SK-N-SH (cell line): ENCODE results near the gene CEP152. TPM values are rescaled to one million over a fixed set of nuclear protein-coding genes. Genes with fewer than 3 reads are reported as not detected.

Experiments used
- ELF1 ChIP-seq: IDR thresholded peaks from 2 replicates; pipeline ENCODE4 v1.4.0; 2012
- EP300 ChIP-seq, 2 experiments: IDR thresholded peaks; 2 replicates each; pipeline versions ENCODE4 v1.4.0 to v1.6.1; 2012; ENCODE audit warnings: borderline replicate concordance in 1 of 2, low read depth in 1 of 2, low read length in 1 of 2
- EZH2phosphoT487 ChIP-seq: fragments of 200-600 bp; sonication (generic); IDR thresholded peaks from 2 replicates; pipeline ENCODE4 v1.6.1; 2017; ENCODE audit warnings: low read depth, mixed run types, mild to moderate bottlenecking, antibody characterized with exemption, moderate library complexity, borderline replicate concordance
- FOXJ3 ChIP-seq: sonication (generic); formaldehyde crosslinking; IDR thresholded peaks from 2 replicates; pipeline ENCODE4 v1.5.1; 2020; ENCODE audit warnings: mild to moderate bottlenecking, missing genetic modification reagents
- FOXM1 ChIP-seq: IDR thresholded peaks from 2 replicates; pipeline ENCODE4 v1.4.0; 2012; ENCODE audit warnings: low read depth, mild to moderate bottlenecking
- JUND ChIP-seq: IDR thresholded peaks from 2 replicates; pipeline ENCODE4 v1.4.0; 2012
- MEF2A ChIP-seq: IDR thresholded peaks from 2 replicates; pipeline ENCODE4 v1.4.0; 2012; ENCODE audit warnings: low read depth, borderline replicate concordance
- NFIC ChIP-seq: IDR thresholded peaks from 2 replicates; pipeline ENCODE4 v1.4.0; 2012; ENCODE audit warnings: borderline replicate concordance
- RAD21 ChIP-seq: IDR thresholded peaks from 2 replicates; pipeline ENCODE4 v1.6.1; 2012; ENCODE audit warnings: mild to moderate bottlenecking, low read length
- SMC3 ChIP-seq: IDR thresholded peaks from 2 replicates; pipeline ENCODE4 v1.6.1; 2012; ENCODE audit warnings: low read depth, low read length, improper control_type of control experiment
- TCF12 ChIP-seq: IDR thresholded peaks from 2 replicates; pipeline ENCODE4 v1.4.0; 2012
- polyA plus RNA-seq, 3 experiments: library from polyadenylated mRNA; depleted of rRNA; stranded (reverse); fragments of >200 nt; gene quantifications; 2 replicates each; pipeline ENCODE4 v1.2.3, GENCODE V29; 2012
- TF ChIP-seq, protein P1 (sequence below): IDR thresholded peaks from 2 replicates; pipeline ENCODE4 v1.4.0; 2012; ENCODE audit warnings: low read depth, borderline replicate concordance
- TF ChIP-seq, protein P2 (sequence below): fragments of 150-350 bp; IDR thresholded peaks from 2 replicates; pipeline ENCODE4 v1.6.1; 2017; ENCODE audit warnings: antibody characterized with exemption, low read length, low read depth, borderline replicate concordance
- TF ChIP-seq, protein P3 (sequence below): IDR thresholded peaks from 2 replicates; pipeline ENCODE4; 2012
- TF ChIP-seq, protein P4 (sequence below): IDR thresholded peaks from 2 replicates; pipeline ENCODE4 v1.4.0; 2012; ENCODE audit warnings: low read depth
- TF ChIP-seq, protein P5 (sequence below): fragments of 200-600 bp; sonication (generic); IDR thresholded peaks from 2 replicates; pipeline ENCODE4 v1.6.1; 2017; ENCODE audit warnings: antibody characterized with exemption, mild to moderate bottlenecking, moderate library complexity
- TF ChIP-seq, protein P6 (sequence below): IDR thresholded peaks from 2 replicates; pipeline ENCODE4 v1.4.0; 2012; ENCODE audit warnings: low read depth, borderline replicate concordance

Gene CEP152
- polyA plus RNA-seq, 1 of the 3 experiments (the other 2 are of a cell fraction): 0.71 TPM

DNA sequence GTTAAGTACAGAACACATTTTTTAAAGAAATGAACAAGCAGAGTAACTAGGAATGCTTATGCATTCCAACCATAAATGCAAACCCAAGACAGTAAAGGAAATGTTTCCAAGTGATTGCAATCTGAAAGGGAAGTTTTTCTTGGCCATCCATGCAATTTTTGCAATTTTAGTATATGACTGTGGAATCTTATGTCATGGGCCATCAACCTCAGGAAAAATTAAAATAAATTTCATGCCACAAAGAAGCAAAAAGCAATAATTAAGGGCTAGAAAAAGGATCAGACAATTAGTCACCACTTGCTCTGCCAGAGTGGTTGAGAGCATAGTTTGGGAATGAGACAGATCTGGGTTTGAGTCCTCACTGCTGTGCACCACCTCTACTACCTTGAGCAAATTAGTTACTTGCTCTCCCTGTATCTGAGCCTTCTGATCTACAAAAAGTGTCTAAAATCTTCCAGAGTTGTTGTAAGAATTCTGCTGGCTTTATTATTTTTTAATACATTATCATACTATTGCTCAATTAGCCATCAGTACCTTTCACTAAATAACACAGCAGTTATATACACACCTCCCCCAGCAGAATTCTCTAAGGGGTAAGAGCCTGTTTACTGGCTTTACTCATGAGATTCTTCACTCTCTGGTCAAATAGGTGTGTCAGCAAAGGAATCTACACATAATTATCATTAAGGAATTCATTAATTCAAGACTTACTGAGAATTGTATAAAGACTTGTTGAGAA is 115.6 kb downstream of the CEP152 start (continued):
- TF ChIP-seq, protein P1, sequence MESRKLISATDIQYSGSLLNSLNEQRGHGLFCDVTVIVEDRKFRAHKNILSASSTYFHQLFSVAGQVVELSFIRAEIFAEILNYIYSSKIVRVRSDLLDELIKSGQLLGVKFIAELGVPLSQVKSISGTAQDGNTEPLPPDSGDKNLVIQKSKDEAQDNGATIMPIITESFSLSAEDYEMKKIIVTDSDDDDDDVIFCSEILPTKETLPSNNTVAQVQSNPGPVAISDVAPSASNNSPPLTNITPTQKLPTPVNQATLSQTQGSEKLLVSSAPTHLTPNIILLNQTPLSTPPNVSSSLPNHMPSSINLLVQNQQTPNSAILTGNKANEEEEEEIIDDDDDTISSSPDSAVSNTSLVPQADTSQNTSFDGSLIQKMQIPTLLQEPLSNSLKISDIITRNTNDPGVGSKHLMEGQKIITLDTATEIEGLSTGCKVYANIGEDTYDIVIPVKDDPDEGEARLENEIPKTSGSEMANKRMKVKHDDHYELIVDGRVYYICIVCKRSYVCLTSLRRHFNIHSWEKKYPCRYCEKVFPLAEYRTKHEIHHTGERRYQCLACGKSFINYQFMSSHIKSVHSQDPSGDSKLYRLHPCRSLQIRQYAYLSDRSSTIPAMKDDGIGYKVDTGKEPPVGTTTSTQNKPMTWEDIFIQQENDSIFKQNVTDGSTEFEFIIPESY: peak; percentile 88
- no peak for TF ChIP-seq EZH2phosphoT487
- TF ChIP-seq, protein P2, sequence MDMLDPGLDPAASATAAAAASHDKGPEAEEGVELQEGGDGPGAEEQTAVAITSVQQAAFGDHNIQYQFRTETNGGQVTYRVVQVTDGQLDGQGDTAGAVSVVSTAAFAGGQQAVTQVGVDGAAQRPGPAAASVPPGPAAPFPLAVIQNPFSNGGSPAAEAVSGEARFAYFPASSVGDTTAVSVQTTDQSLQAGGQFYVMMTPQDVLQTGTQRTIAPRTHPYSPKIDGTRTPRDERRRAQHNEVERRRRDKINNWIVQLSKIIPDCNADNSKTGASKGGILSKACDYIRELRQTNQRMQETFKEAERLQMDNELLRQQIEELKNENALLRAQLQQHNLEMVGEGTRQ: no peak
- no peak for TF ChIP-seq SMC3
- TF ChIP-seq NFIC: peak; percentile 100
- TF ChIP-seq JUND: peak; percentile 100
- TF ChIP-seq FOXM1: peak; percentile 99
- no peak for TF ChIP-seq RAD21
- TF ChIP-seq, protein P3, sequence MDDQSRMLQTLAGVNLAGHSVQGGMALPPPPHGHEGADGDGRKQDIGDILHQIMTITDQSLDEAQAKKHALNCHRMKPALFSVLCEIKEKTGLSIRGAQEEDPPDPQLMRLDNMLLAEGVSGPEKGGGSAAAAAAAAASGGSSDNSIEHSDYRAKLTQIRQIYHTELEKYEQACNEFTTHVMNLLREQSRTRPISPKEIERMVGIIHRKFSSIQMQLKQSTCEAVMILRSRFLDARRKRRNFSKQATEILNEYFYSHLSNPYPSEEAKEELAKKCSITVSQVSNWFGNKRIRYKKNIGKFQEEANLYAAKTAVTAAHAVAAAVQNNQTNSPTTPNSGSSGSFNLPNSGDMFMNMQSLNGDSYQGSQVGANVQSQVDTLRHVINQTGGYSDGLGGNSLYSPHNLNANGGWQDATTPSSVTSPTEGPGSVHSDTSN: peak; percentile 99
- TF ChIP-seq ELF1: peak; percentile 58; the same call in 1 of the 2 replicates
- peak; percentile 85 to 100 for TF ChIP-seq EP300 (IDR thresholded peaks at IDR 0.05; ENCODE audit: borderline replicate concordance in 1 of 2, low read depth in 1 of 2, low read length in 1 of 2)
- peak; percentile 98 for TF ChIP-seq MEF2A
- peak; percentile 99 for TF ChIP-seq TCF12
- TF ChIP-seq FOXJ3 (CRISPR knock-in tag): no peak
- TF ChIP-seq, protein P4, sequence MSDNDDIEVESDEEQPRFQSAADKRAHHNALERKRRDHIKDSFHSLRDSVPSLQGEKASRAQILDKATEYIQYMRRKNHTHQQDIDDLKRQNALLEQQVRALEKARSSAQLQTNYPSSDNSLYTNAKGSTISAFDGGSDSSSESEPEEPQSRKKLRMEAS: peak; percentile 76
- TF ChIP-seq, protein P5, sequence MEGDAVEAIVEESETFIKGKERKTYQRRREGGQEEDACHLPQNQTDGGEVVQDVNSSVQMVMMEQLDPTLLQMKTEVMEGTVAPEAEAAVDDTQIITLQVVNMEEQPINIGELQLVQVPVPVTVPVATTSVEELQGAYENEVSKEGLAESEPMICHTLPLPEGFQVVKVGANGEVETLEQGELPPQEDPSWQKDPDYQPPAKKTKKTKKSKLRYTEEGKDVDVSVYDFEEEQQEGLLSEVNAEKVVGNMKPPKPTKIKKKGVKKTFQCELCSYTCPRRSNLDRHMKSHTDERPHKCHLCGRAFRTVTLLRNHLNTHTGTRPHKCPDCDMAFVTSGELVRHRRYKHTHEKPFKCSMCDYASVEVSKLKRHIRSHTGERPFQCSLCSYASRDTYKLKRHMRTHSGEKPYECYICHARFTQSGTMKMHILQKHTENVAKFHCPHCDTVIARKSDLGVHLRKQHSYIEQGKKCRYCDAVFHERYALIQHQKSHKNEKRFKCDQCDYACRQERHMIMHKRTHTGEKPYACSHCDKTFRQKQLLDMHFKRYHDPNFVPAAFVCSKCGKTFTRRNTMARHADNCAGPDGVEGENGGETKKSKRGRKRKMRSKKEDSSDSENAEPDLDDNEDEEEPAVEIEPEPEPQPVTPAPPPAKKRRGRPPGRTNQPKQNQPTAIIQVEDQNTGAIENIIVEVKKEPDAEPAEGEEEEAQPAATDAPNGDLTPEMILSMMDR: no peak
- TF ChIP-seq, protein P6, sequence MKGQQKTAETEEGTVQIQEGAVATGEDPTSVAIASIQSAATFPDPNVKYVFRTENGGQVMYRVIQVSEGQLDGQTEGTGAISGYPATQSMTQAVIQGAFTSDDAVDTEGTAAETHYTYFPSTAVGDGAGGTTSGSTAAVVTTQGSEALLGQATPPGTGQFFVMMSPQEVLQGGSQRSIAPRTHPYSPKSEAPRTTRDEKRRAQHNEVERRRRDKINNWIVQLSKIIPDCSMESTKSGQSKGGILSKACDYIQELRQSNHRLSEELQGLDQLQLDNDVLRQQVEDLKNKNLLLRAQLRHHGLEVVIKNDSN: peak; percentile 15; the same call in 1 of the 2 replicates
